ENCODE measurements around the gene NUP98.
"Not testable (repeated sequence)": the region's sequence is repeated elsewhere in the genome, so short reads cannot be mapped to it uniquely, and the experiment has no call there.

NUP98 gene

GRCh38 chr11:3803726-3804495 lies 6.6 kb upstream of the NUP98 start:
- Histone ChIP-seq H3K27me3 (ENCODE audit: insufficient read depth, low read length) (no peaks in the 10 kb centered on the region), H2AFZ (ENCODE audit: low read depth, low read length) (no peak overlapping the region), H3K36me3 (ENCODE audit: insufficient read depth, low read length) (no peaks in the 10 kb centered on the region), H3K4me1 (ENCODE audit: insufficient read depth, low read length) (peaks cover 3% of the 10 kb centered on the region), H3K9me3 (ENCODE audit: low read length) (no peaks in the 10 kb centered on the region), H3K4me3 (ENCODE audit: low read length) (no peak overlapping the region)

DNA sequence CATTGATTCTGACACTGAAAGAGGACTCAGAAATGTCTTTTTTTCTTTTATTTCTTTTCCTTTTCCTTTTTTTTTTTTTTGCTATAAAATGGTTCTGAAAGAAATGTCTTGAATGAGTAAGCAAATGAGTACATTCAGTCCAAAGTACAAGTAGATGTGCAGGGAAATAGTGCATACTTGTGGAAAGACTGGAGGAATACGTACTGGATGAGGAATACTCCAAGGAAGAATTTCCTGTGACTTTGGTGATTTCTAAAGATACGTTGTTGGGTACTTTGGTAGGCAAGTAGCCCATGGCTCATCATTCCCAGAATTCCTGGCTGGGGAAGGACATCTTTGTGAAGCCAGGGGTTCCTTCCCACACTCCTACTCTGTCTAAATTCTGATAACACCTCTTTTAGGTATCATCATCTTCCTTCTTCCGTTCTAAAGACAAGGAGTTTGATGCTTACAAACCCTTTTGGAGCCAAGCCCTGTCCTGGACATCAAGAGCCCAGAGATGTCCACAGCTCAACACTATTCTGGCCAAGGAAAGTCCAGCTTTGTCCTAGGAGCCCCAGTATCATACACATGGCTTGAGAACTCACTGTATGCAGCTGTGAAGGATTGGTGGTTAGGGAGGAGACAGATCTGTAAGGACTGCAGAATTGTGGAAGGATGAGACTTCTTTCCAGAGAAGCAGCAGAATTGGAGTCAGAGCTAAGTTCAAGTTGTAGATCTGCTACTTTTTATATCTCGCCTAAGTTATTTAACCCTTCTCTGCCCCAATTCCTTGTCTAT lies 4.8 kb upstream of the NUP98 start:
- H2AFZ ChIP-seq (ENCODE audit: low read depth, low read length), result no peak overlapping the region
- H3K4me1 ChIP-seq (ENCODE audit: insufficient read depth, low read length), result no peaks in the 10 kb centered on the region

DNA sequence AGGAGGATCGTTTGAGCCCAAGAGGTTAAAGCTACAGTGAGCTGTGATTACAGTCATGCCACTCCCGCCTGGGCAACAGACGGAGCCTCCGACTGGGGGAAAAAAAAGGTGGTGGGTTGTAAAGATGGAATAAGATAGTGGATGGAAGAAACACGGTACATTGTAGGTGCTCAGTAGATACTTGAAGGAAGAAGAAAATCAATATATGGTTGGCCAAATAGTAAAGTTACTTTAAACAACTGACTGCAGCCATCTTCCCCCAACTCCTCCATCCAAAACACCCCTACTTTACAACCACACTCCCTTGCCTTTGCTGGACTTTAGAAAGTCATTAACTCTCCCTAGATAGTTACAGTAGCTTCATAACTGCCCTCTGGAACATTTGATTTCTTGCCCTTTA lies 2.5 kb upstream of the NUP98 start:
- H3K9me3 ChIP-seq (ENCODE audit: low read length), result no peaks in the 10 kb centered on the region
- no peaks in the 10 kb centered on the region for H3K27me3 ChIP-seq (ENCODE audit: insufficient read depth, low read length)
- no peaks in the 10 kb centered on the region for H3K36me3 ChIP-seq (ENCODE audit: insufficient read depth, low read length)
- no peak overlapping the region for H3K4me3 ChIP-seq (ENCODE audit: low read length)
- H2AFZ ChIP-seq (ENCODE audit: low read depth, low read length), result no peak overlapping the region
- peaks cover 11% of the 10 kb centered on the region for H3K4me1 ChIP-seq (ENCODE audit: insufficient read depth, low read length)

More for the DNA sequence above, 4.8 kb upstream of the NUP98 start:
- Histone ChIP-seq H3K9me3 (ENCODE audit: low read length) (no peaks in the 10 kb centered on the region), H3K4me3 (ENCODE audit: low read length) (no peak overlapping the region), H3K27me3 (ENCODE audit: insufficient read depth, low read length) (no peaks in the 10 kb centered on the region), H3K36me3 (ENCODE audit: insufficient read depth, low read length) (no peaks in the 10 kb centered on the region)

GRCh38 chr11:3799143-3799542 lies 1.8 kb upstream of the NUP98 start:
- H3K4me3 ChIP-seq (ENCODE audit: low read length), result no peak overlapping the region
- H3K9me3 ChIP-seq (ENCODE audit: low read length), result no peaks in the 10 kb centered on the region

DNA sequence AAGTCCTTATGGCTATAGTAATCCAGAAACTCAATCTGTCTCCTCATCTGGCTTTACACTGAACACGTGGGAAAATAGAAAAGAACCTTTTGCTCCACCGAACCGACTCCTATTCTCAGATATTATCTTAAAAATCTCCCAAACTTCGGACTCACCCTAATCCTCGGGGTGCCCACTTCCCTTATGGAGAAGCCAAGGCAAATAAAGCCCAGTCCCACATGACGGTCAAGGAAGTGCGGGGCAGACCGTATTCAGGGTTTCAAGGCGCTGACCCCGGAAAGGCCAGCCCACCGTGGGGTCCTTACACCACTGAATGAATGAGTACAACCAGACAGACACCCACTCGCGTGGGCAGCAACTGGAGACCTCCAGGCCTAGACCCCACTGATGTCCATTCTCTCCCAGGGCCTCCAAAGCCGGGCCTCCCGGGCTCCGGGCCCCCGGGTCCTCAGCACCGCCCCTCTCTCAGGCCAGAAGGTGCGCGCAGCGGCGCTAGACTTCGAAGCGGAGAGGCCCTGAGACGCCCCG lies 489 bp downstream of the NUP98 start:
- Histone ChIP-seq H2AFZ (ENCODE audit: low read depth, low read length) (peak overlapping the region; percentile 13), H3K4me1 (ENCODE audit: insufficient read depth, low read length) (peaks cover 11% of the 10 kb centered on the region), H3K36me3 (ENCODE audit: insufficient read depth, low read length) (peaks cover 24% of the 10 kb centered on the region), H3K27me3 (ENCODE audit: insufficient read depth, low read length) (no peaks in the 10 kb centered on the region), H3K9me3 (ENCODE audit: low read length) (peaks cover 2% of the 10 kb centered on the region), H3K4me3 (ENCODE audit: low read length) (peak overlapping the region; percentile 97)

More at GRCh38 chr11:3799143-3799542, 1.8 kb upstream of the NUP98 start:
- no peak overlapping the region for H2AFZ ChIP-seq (ENCODE audit: low read depth, low read length)
- H3K36me3 ChIP-seq (ENCODE audit: insufficient read depth, low read length), result peaks cover 5% of the 10 kb centered on the region
- no peaks in the 10 kb centered on the region for H3K27me3 ChIP-seq (ENCODE audit: insufficient read depth, low read length)
- peaks cover 11% of the 10 kb centered on the region for H3K4me1 ChIP-seq (ENCODE audit: insufficient read depth, low read length)

DNA sequence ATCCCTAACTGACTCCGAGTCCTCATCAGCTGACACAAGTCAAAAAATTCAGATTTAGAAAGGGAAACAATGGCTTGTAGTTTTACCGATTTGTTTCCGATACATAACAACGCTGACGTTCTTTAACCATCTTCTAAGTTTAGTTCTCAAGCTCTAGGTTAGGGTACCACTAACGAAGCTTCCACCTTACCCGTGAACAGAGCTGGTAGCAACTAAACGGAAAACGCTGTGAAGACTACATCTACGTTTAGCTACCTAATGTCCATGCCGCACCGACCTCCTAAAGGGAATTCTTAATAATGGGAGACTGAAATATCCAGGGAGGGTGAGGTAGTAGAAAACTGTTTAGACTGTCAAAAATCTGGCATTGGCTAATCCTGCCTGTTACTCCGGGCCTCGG lies 1.0 kb downstream of the NUP98 start:
- Histone ChIP-seq H3K9me3 (ENCODE audit: low read length) (peaks cover 2% of the 10 kb centered on the region), H2AFZ (ENCODE audit: low read depth, low read length) (no peak overlapping the region), H3K36me3 (ENCODE audit: insufficient read depth, low read length) (peaks cover 29% of the 10 kb centered on the region), H3K27me3 (ENCODE audit: insufficient read depth, low read length) (no peaks in the 10 kb centered on the region), H3K4me1 (ENCODE audit: insufficient read depth, low read length) (peaks cover 11% of the 10 kb centered on the region), H3K4me3 (ENCODE audit: low read length) (peak overlapping the region; percentile 97)

- H3K4me1 ChIP-seq (ENCODE audit: insufficient read depth, low read length), result peaks cover 11% of the 10 kb centered on the region
- no peaks in the 10 kb centered on the region for H3K27me3 ChIP-seq (ENCODE audit: insufficient read depth, low read length)
- no peak overlapping the region for H2AFZ ChIP-seq (ENCODE audit: low read depth, low read length)
- peaks cover 2% of the 10 kb centered on the region for H3K9me3 ChIP-seq (ENCODE audit: low read length)
- H3K4me3 ChIP-seq (ENCODE audit: low read length), result peak overlapping the region; percentile 97
- H3K36me3 ChIP-seq (ENCODE audit: insufficient read depth, low read length), result peaks cover 32% of the 10 kb centered on the region
Measured at GRCh38 chr11:3796002-3796311, 1.4 kb downstream of the NUP98 start.

GRCh38 chr11:3795131-3796001 lies 2.0 kb downstream of the NUP98 start:
- Histone ChIP-seq H2AFZ (ENCODE audit: low read depth, low read length) (no peak overlapping the region), H3K4me1 (ENCODE audit: insufficient read depth, low read length) (peaks cover 11% of the 10 kb centered on the region), H3K4me3 (ENCODE audit: low read length) (peak overlapping the region; percentile 97), H3K36me3 (ENCODE audit: insufficient read depth, low read length) (peaks cover 36% of the 10 kb centered on the region), H3K27me3 (ENCODE audit: insufficient read depth, low read length) (no peaks in the 10 kb centered on the region), H3K9me3 (ENCODE audit: low read length) (peaks cover 2% of the 10 kb centered on the region)

DNA sequence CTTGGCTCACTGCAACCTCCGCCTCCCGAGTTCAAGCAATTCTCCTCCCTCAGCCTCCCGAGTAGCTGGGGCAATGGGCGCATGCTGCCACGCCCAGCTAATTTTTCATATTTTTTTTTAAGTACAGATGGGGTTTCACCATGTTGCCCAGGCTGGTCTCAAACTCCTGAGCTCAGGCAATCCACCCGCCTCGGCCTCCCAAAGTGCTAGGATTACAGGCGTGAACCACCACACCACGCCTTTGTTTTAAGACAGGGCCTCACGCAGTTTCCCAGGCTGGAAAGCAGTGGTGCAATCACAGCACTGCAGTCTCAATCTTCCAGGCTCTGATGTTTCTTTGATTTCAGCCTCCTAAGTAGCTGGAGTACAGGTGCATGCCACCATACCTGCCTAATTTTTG lies 3.0 kb downstream of the NUP98 start:
- H3K4me3 ChIP-seq (ENCODE audit: low read length); H2AFZ ChIP-seq (ENCODE audit: low read depth, low read length); H3K9me3 ChIP-seq (ENCODE audit: low read length); H3K27me3 ChIP-seq (ENCODE audit: insufficient read depth, low read length): not testable (repeated sequence)
- Histone ChIP-seq H3K36me3 (ENCODE audit: insufficient read depth, low read length) (peaks cover 41% of the 10 kb centered on the region), H3K4me1 (ENCODE audit: insufficient read depth, low read length) (peaks cover 11% of the 10 kb centered on the region)

DNA sequence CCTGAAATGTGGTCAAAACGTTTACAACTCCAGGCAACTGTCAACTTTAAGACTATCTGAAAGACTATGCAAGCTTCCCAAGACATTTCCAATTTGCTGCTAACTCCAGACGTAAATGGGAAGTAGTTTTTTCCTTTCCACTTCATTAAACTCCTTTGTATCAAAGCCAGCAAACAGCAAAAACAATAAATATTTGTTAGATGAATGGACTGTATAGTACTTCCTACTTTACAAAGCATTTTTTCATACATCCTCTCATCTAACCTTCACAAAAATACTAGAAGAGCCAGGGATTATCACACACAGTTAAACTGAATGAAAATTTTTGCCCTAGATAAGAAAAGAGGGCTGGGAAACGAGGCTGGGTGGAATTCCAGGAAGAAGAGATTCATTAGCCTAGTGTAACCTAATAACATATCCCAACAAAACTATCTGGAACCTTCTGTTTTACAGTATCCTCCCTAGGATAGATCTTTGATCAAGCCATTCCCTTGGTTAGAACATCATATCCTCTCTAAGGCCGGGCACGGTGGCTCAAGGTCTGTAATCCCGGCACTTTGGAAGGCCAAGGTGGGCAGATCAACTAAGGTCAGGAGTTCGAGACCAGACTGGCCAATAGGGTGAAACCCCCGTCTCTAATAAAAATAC lies 10.4 kb downstream of the NUP98 start:
- no peaks in the 10 kb centered on the region for H3K9me3 ChIP-seq (ENCODE audit: low read length)
- peaks cover 22% of the 10 kb centered on the region for H3K36me3 ChIP-seq (ENCODE audit: insufficient read depth, low read length)
- no peak overlapping the region for H2AFZ ChIP-seq (ENCODE audit: low read depth, low read length)
- H3K27me3 ChIP-seq (ENCODE audit: insufficient read depth, low read length), result no peaks in the 10 kb centered on the region
- no peak overlapping the region for H3K4me3 ChIP-seq (ENCODE audit: low read length)
- no peaks in the 10 kb centered on the region for H3K4me1 ChIP-seq (ENCODE audit: insufficient read depth, low read length)

DNA sequence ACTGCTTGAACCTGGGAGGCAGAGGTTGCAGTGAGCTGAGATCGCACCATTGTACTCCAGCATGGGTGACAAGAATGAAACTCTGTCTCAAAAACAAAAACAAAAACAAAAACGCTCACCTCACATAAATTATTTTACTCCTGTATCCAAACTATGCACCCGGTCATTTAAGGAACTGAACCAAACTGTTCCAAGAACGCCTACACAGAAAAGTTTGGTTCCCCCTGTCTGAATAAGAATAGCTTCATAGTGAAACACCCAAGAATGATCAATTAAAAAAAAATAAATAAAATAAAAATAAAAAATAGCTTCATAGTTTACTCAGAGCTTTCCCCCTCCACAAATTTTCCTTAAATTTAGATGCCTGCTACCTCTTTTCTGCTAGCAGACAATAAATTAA lies 13.7 kb downstream of the NUP98 start:
- Histone ChIP-seq H3K36me3 (ENCODE audit: insufficient read depth, low read length) (peaks cover 28% of the 10 kb centered on the region), H3K4me3 (ENCODE audit: low read length) (no peak overlapping the region), H2AFZ (ENCODE audit: low read depth, low read length) (no peak overlapping the region), H3K27me3 (ENCODE audit: insufficient read depth, low read length) (no peaks in the 10 kb centered on the region), H3K9me3 (ENCODE audit: low read length) (no peaks in the 10 kb centered on the region), H3K4me1 (ENCODE audit: insufficient read depth, low read length) (no peaks in the 10 kb centered on the region)

GRCh38 chr11:3782963-3783362 lies 14.4 kb downstream of the NUP98 start:
- peaks cover 34% of the 10 kb centered on the region for H3K36me3 ChIP-seq (ENCODE audit: insufficient read depth, low read length)

More at GRCh38 chr11:3782963-3783362, 14.4 kb downstream of the NUP98 start:
- H3K9me3 ChIP-seq (ENCODE audit: low read length), result no peaks in the 10 kb centered on the region
- H3K4me3 ChIP-seq (ENCODE audit: low read length), result no peak overlapping the region
- H3K27me3 ChIP-seq (ENCODE audit: insufficient read depth, low read length), result no peaks in the 10 kb centered on the region
- H2AFZ ChIP-seq (ENCODE audit: low read depth, low read length), result no peak overlapping the region
- no peaks in the 10 kb centered on the region for H3K4me1 ChIP-seq (ENCODE audit: insufficient read depth, low read length)

Measured in neuron (in vitro differentiated cells).